ENCODE results near the gene PCED1A. TPM values are rescaled to one million over a fixed set of nuclear protein-coding genes. Genes with fewer than 3 reads are reported as not detected.

Gene PCED1A
- total and polyA plus RNA-seq, 2 donors (not counting 3 experiments of a cell fraction or from before 2014, with no cell fraction given): 20.1 to 32.0 TPM

GRCh38 chr20:2875690-2876203, 35.3 kb upstream of the PCED1A start:
- no peaks in the 10 kb centered on the region for H3K27me3 ChIP-seq (ENCODE audit: control insufficient read depth in 2 of 2, insufficient read depth in 2 of 2, low read length in 2 of 2)
- no peak overlapping the region for H3K27ac ChIP-seq (ENCODE audit: insufficient read depth, low read depth, low read length)
- H3K36me3 ChIP-seq (ENCODE audit: control insufficient read depth in 2 of 2, extremely low read depth in 1 of 2, insufficient read depth in 2 of 2, low read length in 2 of 2): no peaks in the 10 kb centered on the region
- no peaks in the 10 kb centered on the region for H3K9me3 ChIP-seq (replicated peaks; ENCODE audit: control insufficient read depth, insufficient read depth, low read length)
- no peak overlapping the region for H3K9ac ChIP-seq (replicated peaks; ENCODE audit: extremely low read depth, insufficient read depth, low read length)
- POLR2A ChIA-PET: no interaction called here
- CTCF ChIA-PET: no interaction called here
- no peaks in the 10 kb centered on the region for H3K9me1 ChIP-seq (replicated peaks; ENCODE audit: control insufficient read depth, extremely low read depth, insufficient read depth, low read length)
- H3K4me1 ChIP-seq (ENCODE audit: control insufficient read depth, extremely low read depth, insufficient read depth, low read length): peaks cover 29% of the 10 kb centered on the region
- dilution Hi-C loops (cut with MboI; ENCODE audit: extremely low pct_ligation_motif_present, low sequenced_read_pairs): no loop called here
- no peak overlapping the region for H2AFZ ChIP-seq (ENCODE audit: low read depth, low read length)
- intact Hi-C loops (cut with micrococcal nuclease): no loop called here
- no TSS peak for BruUV-seq (replicated peaks)
- H3K79me2 ChIP-seq (ENCODE audit: control insufficient read depth, insufficient read depth, low read length): peaks cover 63% of the 10 kb centered on the region
- no peak for TF ChIP-seq GATA2 (IDR thresholded peaks at IDR 0.05; ENCODE audit: insufficient read depth, insufficient read length, low read depth, low read length)
- no peak for TF ChIP-seq POLR2AphosphoS5 (IDR thresholded peaks at IDR 0.05; ENCODE audit: insufficient read depth, low read depth, low read length)
- TF ChIP-seq POLR2A (IDR thresholded peaks at IDR 0.05; ENCODE audit: low read depth, low read length): no peak
- TF ChIP-seq JUN (IDR thresholded peaks at IDR 0.05; ENCODE audit: borderline replicate concordance, insufficient read depth, insufficient read length, low read depth): no peak
- TF ChIP-seq FOS (IDR thresholded peaks at IDR 0.05; ENCODE audit: borderline replicate concordance, insufficient read depth, low read length): no peak
- no peak for TF ChIP-seq MYC (IDR thresholded peaks at IDR 0.05; ENCODE audit: low read depth, low read length)
- no peak for TF ChIP-seq CTCF (IDR thresholded peaks at IDR 0.05; ENCODE audit: extremely low read depth in 1 of 2, insufficient read depth in 1 of 2, low read depth in 1 of 2, low read length in 2 of 2)
- TF ChIP-seq EZH2 (IDR thresholded peaks at IDR 0.05; ENCODE audit: borderline replicate concordance, low read depth, low read length, severe bottlenecking): no peak
- TF ChIP-seq MAX (IDR thresholded peaks at IDR 0.05; ENCODE audit: insufficient read depth, insufficient read length): no peak
- no peaks in the 10 kb centered on the region for H4K20me1 ChIP-seq (replicated peaks; ENCODE audit: control insufficient read depth, extremely low read depth, insufficient read depth, low read length)
- FAIRE-seq (no peak), DNase-seq (ENCODE audit: low read depth, low spot score) (no peak)
- H3K4me3 ChIP-seq (replicated peaks in 1 of 3; ENCODE audit: insufficient read depth in 1 of 3, low read depth in 1 of 3, low read length in 3 of 3): no peak overlapping the region
- no peak overlapping the region for H3K4me2 ChIP-seq (ENCODE audit: insufficient read depth, low read length)

Data from endothelial cell of umbilical vein (primary cell).